ACC112 (cell line): ENCODE results near the gene HOXB3.

Experiments
- H2AFZ ChIP-seq: fragments of 200-600 bp; sonication (generic); one replicate; pipeline ENCODE4 v1.6.0; 2017; ENCODE audit warnings: antibody characterized with exemption, low read length; ENCODE audit not compliant: unreplicated experiment
- H3K27ac ChIP-seq: fragments of 200-600 bp; sonication (generic); 2 replicates; pipeline ENCODE4 v1.5.1; 2014; ENCODE audit warnings: low read depth, mild to moderate bottlenecking, antibody characterized with exemption, low read length, moderate library complexity
- H3K27me3 ChIP-seq: fragments of 200-600 bp; sonication (generic); 2 replicates; pipeline ENCODE4 v1.6.1; 2014; ENCODE audit warnings: mild to moderate bottlenecking, antibody characterized with exemption, low read length, moderate library complexity, mixed read lengths; ENCODE audit not compliant: insufficient read depth
- H3K36me3 ChIP-seq: fragments of 200-600 bp; sonication (generic); 2 replicates; pipeline ENCODE4 v1.6.1; 2016; ENCODE audit warnings: mild to moderate bottlenecking, antibody characterized with exemption, low read length, moderate library complexity, mixed read lengths; ENCODE audit not compliant: insufficient read depth
- H3K4me1 ChIP-seq: fragments of 200-600 bp; sonication (generic); one replicate; pipeline ENCODE4 v1.6.1; 2016; ENCODE audit warnings: low read length, mixed read lengths; ENCODE audit not compliant: insufficient read depth, unreplicated experiment, control insufficient read depth
- H3K4me3 ChIP-seq: fragments of 200-600 bp; sonication (generic); 2 replicates; pipeline ENCODE4 v1.5.1; 2014; ENCODE audit warnings: mild to moderate bottlenecking, low read depth, low read length
- H3K79me2 ChIP-seq: fragments of 200-600 bp; sonication (generic); one replicate; pipeline ENCODE4 v1.6.0; 2016; ENCODE audit warnings: low read length; ENCODE audit not compliant: control insufficient read depth, unreplicated experiment, insufficient read depth

The HOXB3 gene

DNA sequence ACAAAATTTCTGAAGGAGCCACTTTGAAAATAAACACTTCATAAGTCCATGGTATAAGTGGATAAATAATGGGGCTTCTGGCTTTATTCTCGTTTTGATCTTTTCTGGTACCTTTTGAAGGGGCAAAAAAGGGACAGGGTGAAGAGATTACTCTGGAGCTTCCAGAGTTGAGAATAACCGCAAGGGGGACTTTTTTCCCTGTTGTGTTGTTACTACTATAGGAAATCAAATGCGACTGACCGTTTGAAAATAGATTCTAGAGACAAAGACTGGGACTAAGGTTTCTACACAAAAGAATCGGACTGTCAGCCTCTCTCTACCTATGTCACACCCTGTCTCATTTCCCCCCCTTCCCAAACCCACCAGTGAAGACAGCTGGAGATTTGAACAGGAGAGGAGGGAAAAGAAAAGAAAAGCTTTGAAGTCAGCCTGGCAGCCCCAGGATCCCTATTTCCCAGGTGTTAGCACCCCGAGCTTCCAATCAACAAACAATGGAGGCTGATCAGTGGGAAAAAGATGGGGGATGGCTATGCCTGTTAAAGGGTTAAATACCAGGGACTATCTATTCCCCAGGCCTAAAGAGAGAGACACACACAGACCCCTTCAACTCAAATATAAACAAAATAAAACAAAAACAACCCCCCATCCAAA lies 20.2 kb downstream of the HOXB3 start:
- Histone ChIP-seq H3K27ac (no peak overlapping the region), H3K36me3 (no peaks in the 10 kb centered on the region), H3K4me1 (no peaks in the 10 kb centered on the region), H3K79me2 (no peaks in the 10 kb centered on the region), H2AFZ (no peak overlapping the region), H3K27me3 (peaks cover 100% of the 10 kb centered on the region), H3K4me3 (no peak overlapping the region)

DNA sequence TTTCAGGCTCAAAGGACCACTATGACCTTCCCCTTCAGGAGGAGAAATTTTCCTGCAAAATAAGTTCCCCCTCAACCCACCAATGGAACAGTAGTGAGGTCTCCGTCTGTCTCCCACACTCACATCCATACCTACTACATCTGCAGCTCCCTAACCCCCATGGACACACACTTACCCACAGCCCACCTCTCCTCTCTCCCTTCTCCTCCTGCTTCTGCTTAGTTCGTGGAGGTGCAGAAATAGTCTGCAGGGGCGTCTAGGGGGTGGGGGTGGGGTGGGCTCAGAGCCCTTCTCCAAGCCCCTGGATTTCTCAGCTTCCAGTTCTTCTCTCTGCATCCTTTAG lies 20.8 kb downstream of the HOXB3 start:
- Histone ChIP-seq H3K27ac (no peak overlapping the region), H3K4me3 (no peak overlapping the region), H3K79me2 (no peaks in the 10 kb centered on the region), H3K4me1 (no peaks in the 10 kb centered on the region), H2AFZ (no peak overlapping the region), H3K27me3 (peaks cover 100% of the 10 kb centered on the region), H3K36me3 (no peaks in the 10 kb centered on the region)

DNA sequence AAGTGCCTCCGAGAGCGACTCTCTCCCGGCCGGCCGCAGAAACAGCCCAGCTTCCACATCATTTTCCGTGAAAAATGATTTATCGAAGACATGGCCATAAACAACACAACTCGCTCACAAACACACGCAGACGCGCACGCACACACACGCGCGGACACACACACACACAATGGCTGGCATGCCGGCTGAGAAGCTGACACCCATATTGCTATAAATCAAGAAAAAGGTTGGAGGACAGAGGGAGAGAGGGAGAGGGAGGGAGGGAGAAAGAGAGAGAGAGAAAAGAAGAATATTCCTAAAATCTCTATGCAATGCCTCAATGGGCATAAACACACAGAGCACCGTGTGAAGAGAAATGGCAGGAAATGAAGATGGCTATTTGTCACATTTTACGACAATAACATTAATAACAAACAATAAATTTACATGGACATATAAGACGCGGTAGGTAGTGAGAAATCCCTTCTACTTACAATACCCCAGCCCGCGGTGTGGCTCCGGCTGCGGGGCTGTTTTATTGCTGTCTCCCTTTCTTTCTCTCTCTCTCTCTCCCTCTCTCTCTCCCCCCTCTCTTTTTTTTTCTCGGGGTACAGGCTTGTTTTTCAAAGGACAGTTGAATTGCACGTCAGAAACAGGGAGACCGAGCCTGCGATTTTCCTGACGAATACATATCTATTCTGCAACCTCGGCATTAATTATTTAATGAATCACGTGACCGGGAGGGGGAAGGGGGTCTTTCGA lies 21.4 kb downstream of the HOXB3 start:
- Histone ChIP-seq H3K79me2 (no peaks in the 10 kb centered on the region), H3K4me1 (no peaks in the 10 kb centered on the region), H2AFZ (no peak overlapping the region), H3K4me3 (no peak overlapping the region), H3K27me3 (peaks cover 100% of the 10 kb centered on the region), H3K36me3 (no peaks in the 10 kb centered on the region), H3K27ac (no peak overlapping the region)

DNA sequence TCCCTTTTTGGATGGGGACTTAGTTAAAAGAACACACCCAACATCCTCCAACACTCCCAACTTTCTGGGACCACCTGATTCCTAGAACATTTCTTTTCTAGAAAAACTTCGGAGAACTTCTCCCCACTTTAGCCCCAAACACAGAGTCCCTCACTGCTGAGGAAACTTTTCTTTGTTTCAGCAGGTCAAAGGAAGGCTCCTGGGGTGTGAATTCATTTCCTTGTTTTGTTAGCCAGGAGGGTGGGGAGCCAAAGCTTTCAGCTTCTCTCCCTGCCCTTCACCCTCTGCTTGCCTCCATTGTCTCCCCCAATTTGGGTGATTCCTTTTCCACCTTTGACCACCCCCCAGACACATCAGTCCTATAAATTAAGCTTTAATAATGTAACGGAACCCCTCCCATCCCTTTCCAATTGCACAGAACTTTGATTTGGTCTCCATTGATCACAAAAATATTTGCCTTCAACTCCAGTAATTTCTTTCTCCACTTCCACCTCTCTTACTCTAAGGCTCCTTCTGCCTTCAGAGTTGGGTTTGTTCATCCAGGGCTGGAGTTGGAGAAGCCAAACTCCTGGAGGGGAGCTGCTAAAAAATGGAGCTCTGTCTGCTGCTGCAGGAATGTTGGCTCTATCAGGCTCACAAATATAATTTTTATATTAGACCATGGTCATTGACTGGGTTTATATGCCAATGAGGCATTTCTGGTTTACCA lies 22.2 kb downstream of the HOXB3 start:
- no peak overlapping the region for H3K4me3 ChIP-seq
- peaks cover 100% of the 10 kb centered on the region for H3K27me3 ChIP-seq
- H3K4me1 ChIP-seq = no peaks in the 10 kb centered on the region
- H3K27ac ChIP-seq = no peak overlapping the region
- no peaks in the 10 kb centered on the region for H3K36me3 ChIP-seq
- no peak overlapping the region for H2AFZ ChIP-seq
- H3K79me2 ChIP-seq = no peaks in the 10 kb centered on the region

DNA sequence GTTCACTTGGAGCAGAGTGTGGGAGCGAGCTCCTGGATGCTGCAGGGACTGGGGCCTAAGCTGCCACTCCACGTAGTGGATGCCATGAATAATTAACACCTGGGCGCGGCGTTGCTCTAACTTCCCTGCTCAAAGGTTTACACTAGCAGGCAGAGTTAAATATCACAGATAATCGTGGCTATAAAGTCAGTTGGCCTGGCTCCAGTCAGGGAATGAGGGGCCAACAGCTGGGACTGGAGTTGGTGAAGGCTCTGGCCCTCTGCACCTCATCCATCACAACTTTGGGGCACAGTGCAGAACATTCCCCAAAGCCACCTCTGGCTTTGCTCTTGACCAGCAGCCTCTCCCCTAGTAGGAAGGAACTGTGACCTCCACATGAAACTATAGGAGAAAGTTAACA lies 22.8 kb downstream of the HOXB3 start:
- Histone ChIP-seq H3K4me1 (no peaks in the 10 kb centered on the region), H2AFZ (no peak overlapping the region), H3K27ac (no peak overlapping the region), H3K79me2 (no peaks in the 10 kb centered on the region), H3K4me3 (no peak overlapping the region), H3K27me3 (peaks cover 100% of the 10 kb centered on the region), H3K36me3 (no peaks in the 10 kb centered on the region)

DNA sequence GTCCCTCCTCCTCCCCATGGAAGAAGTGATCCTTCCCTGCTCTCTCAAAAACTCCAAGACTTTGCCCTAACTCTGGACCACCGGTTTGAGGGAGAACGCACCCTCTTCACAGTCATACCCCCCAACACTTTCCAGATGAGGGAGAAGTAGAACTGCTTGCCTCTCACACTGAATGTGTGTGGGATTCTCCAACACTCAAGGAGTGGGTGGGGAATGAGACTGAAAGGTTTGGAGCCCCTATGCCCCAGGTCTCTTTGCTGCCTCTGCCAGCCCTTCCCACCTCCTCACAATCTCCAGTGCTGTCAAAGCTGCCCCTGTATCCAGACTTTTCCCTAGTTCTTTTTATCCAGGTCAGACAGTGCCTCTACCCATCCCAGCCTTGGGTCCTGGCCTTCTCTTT lies 23.3 kb downstream of the HOXB3 start:
- no peak overlapping the region for H3K27ac ChIP-seq
- no peaks in the 10 kb centered on the region for H3K36me3 ChIP-seq
- H3K79me2 ChIP-seq = no peaks in the 10 kb centered on the region
- peaks cover 100% of the 10 kb centered on the region for H3K27me3 ChIP-seq
- no peak overlapping the region for H3K4me3 ChIP-seq
- no peaks in the 10 kb centered on the region for H3K4me1 ChIP-seq
- no peak overlapping the region for H2AFZ ChIP-seq

DNA sequence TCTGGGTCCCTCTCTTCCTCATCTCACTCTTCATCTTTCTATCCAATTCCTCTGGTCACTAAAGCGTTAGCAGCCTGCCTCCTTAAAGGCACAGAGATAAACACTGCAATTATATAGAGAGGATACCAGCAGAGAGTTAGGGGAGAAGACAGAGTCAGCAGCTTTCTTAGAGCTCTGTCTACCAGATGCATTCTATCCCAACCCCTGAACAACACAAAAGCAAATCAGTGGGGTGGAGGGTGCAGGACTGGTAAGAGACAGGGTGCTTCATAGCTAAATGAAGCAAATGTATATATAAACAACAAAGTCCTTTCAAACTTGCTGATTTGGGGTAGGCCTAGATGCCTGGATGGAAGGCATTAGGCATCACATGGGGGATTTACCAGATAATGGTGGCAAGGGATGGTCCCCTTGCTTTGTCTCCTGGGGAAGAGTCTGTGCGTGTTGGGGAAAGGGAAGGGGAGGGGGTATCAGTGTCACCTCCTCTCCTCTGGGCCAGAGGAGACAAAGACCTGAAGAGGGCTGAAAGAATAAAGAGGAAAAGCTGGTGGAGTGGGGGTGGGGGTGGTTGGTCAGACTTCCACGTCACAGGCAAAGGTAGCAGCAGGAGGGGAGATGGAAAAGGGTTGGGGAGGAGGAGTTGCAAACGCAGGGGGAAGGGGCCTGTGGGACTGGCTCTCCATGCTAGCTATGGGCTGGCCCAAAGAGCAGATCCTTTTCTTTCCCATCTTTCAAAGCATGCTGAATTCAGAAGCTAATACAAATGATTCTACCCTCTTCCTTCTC lies 23.9 kb downstream of the HOXB3 start:
- H3K4me1 ChIP-seq = no peaks in the 10 kb centered on the region

DNA sequence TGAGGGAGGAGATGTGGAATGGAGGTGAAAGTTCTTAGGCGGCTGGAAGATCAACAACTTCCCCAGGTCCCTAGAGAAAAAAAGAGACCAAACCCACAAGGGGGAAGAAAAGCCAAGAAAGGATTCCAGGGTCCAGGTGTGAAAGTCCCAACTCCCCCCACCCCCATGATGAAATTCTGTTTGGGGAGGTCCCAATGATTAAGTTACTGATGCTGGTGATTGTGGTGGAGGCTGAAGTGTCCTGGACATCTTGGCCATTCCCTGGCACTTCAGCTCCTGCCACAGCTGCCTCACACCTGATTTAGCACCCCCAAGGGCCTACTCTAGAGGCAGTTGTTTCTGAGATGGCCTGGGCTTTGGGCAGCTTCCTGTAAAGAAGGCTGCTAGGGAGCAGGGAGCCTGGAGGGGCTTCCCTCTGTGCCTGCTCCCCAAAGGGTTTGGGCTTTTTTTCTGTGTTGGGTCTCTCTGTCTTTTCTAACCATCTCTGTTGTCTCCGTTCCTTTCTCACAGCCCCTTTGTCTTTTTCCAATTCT lies 25.0 kb downstream of the HOXB3 start:
- H3K36me3 ChIP-seq = no peaks in the 10 kb centered on the region
- H3K4me3 ChIP-seq = no peak overlapping the region
- no peaks in the 10 kb centered on the region for H3K79me2 ChIP-seq
- H3K27ac ChIP-seq = no peak overlapping the region
- no peak overlapping the region for H2AFZ ChIP-seq
- H3K27me3 ChIP-seq = peaks cover 97% of the 10 kb centered on the region
- H3K4me1 ChIP-seq = no peaks in the 10 kb centered on the region

More for the DNA sequence above, 23.9 kb downstream of the HOXB3 start:
- H3K36me3 ChIP-seq = no peaks in the 10 kb centered on the region
- H3K27ac ChIP-seq = no peak overlapping the region
- no peak overlapping the region for H3K4me3 ChIP-seq
- H3K79me2 ChIP-seq = no peaks in the 10 kb centered on the region
- peaks cover 100% of the 10 kb centered on the region for H3K27me3 ChIP-seq
- H2AFZ ChIP-seq = no peak overlapping the region

DNA sequence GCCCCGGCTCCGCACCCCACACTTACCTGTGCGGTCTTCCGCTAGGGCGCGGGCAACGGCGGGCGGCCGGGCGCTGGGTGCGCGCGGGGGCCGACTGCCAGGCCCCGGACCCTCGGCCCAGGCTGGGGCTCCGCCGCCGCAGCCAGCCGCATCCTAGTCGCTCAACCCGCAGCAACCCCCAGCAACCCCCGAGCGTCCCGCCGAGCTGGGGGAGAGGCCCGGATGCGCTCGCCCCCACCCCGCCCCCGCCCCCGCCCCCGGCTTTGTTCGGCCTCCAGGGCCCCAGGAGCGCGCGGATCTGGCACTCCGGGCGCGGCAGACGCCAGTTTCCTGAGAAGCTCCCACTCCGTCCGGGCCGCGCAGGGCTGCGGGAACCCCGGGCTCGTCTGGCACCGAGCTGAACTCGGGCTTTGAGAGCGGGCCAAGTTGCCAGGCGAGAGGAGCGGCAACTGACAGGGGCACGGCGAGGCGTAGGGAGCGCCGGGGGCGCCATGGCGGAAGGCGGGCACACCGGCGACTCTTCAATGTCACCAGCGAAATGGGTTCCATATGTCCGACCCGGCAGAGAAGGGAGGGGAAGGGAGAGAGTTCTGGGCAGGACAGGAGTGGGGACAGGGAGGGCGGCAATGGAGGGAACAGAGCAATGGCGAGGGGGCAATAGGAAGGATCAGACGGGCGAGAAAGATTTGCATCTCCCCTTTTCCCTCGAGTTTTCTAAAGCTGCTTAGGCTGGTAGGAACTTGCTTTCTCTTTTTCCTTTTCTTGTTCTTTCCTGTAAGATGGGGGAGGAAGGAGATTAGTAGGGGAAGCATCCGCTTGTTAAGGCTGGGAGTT lies 25.6 kb downstream of the HOXB3 start:
- Histone ChIP-seq H3K79me2 (no peaks in the 10 kb centered on the region), H3K27ac (no peak overlapping the region), H3K4me1 (no peaks in the 10 kb centered on the region), H3K27me3 (peaks cover 97% of the 10 kb centered on the region), H2AFZ (no peak overlapping the region), H3K36me3 (no peaks in the 10 kb centered on the region), H3K4me3 (no peak overlapping the region)

DNA sequence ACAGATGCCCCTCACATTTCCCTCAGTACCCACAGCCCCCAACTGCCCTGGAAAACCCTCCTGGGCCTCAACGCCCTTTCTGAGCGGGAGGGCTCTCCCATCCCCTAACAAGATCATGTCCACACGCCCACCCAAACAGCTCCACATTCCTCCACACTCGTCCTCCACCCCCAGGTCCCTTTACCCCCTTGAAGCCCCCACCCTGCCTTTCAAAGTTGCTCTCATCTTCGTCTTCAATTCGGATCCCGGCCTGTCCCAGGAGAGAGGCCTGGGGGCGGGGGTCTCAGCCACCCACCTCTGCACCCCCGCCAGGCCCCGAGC lies 26.2 kb downstream of the HOXB3 start:
- Histone ChIP-seq H3K4me1 (no peaks in the 10 kb centered on the region), H3K27me3 (peaks cover 97% of the 10 kb centered on the region), H3K79me2 (no peaks in the 10 kb centered on the region), H2AFZ (no peak overlapping the region), H3K4me3 (no peak overlapping the region), H3K27ac (no peak overlapping the region), H3K36me3 (no peaks in the 10 kb centered on the region)
